GM12892 (cell line): ENCODE results near the gene IL6R.

Source experiments
- POLR2A ChIP-seq: IDR thresholded peaks from 2 replicates; pipeline ENCODE4 v1.6.1; 2011; ENCODE audit warnings: low read depth, low read length, control low read depth
- TAF1 ChIP-seq: IDR thresholded peaks from 2 replicates; pipeline ENCODE4 v1.6.1; 2011; ENCODE audit warnings: low read depth, mild to moderate bottlenecking, control low read depth, low read length, borderline replicate concordance

- TF ChIP-seq POLR2A (no peak), TAF1 (no peak)
Measured at GRCh38 chr1:154419620-154420571, 14.8 kb downstream of the IL6R start.
